Right cardiac atrium (tissue), 5 donors: ENCODE results near the gene CYBC1. TPM values are rescaled to one million over a fixed set of nuclear protein-coding genes. Genes with fewer than 3 reads are reported as not detected.

Source experiments
- ATAC-seq, 2 donors: fragments of 200-7000 bp; cut with Tn5 transposase; one replicate each; pipeline versions ENCODE4 v1.8.0 to v1.9.1; 2020; ENCODE audit warnings: moderate library complexity in 2 of 2, mild to moderate bottlenecking in 1 of 2
- DNase-seq, 3 donors: peaks; one replicate each; pipeline ENCODE4 v3.0.0-alpha.2; 2020
- H3K27ac ChIP-seq: one replicate; pipeline ENCODE4 v1.5.1; 2013; ENCODE audit warnings: mild to moderate bottlenecking, low read length, control low read depth, moderate library complexity
- H3K27me3 ChIP-seq: one replicate; pipeline ENCODE4 v1.6.1; 2013; ENCODE audit not compliant: control insufficient read depth, insufficient read depth
- H3K4me1 ChIP-seq: one replicate; pipeline ENCODE4 v1.6.1; 2013; ENCODE audit warnings: low read length; ENCODE audit not compliant: control insufficient read depth, insufficient read depth
- H3K4me3 ChIP-seq: one replicate; pipeline ENCODE4 v1.5.1; 2013; ENCODE audit warnings: low read length, control low read depth
- H3K9me3 ChIP-seq: one replicate; pipeline ENCODE4 v1.6.1; 2013; ENCODE audit warnings: low read length; ENCODE audit not compliant: control insufficient read depth
- WGBS: extraction: QIAGEN DNeasy Blood & Tissue Kit; methylation state at CpG from one replicate; pipeline ENCODE4 v1.1.7; 2013; 5-methylcytosine and 5-hydroxymethylcytosine counted together
- intact Hi-C, 4 donors: fragments of 100-400 bp; cut with DNase I; formaldehyde crosslinking; loops; one replicate each; pipeline versions ENCODE4 v1.11.0 to v1.14.0; 2022 to 2023
- polyA plus RNA-seq: library from polyadenylated mRNA; stranded (reverse); fragments of 200-250 nt; gene quantifications from one replicate; pipeline ENCODE4 v1.2.3, GENCODE V29; 2013
- total RNA-seq, 4 donors: library from RNA; stranded (reverse); fragmentation: NEBNext Ultra II Directional; extraction: Animal tissue kit (Norgen Biotek cat#: 25700); gene quantifications; one replicate each; pipeline ENCODE4 v1.2.1, GENCODE V29; 2021
- donor health status: healthy with polysubstance abuse.
- donor health status: DM: no; HTN: yes; CAD: no.
- donor health status: DM: no; HTN: no; CAD: no.
- donor health status: DM: no; HTN: yes; CAD: no; lungs with severe emphysema.
- donor health status: DM: yes; HTN: yes; CAD: no.

Gene CYBC1
- total and polyA plus RNA-seq, 5 donors = 20.8 to 34.7 (median 32.7) TPM

DNA sequence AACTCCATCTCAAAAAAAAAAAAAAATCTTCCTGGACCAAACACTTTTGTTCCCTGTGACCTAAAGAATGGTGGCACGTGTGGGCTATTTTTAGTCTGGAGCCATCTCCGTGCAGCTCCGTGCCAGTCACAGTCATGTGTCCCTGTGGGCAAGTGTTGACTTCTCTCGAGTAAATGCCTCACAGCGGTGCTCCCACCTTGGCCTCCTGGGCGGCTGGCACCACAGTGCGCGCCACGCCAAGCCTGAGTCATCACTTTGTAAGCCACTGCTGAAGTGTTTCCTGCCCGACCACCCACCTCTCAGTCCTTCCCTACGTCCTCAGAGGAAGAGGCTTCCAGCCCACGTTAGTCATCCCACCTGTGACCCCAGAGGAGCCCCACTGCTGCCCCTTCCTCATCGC lies 43.3 kb downstream of the CYBC1 start:
- intact Hi-C loops = loop anchor here in 1 of 4 donors (5.0 kb wide), 1 partner anchor 50 kb away; the partner anchor contains the start of gene TEX19
- ATAC-seq = peak; percentile 69 to 89
- Histone ChIP-seq H3K4me1 (no peaks in the 10 kb centered on the region), H3K9me3 (no peaks in the 10 kb centered on the region), H3K27ac (peak overlapping the region; percentile 37), H3K27me3 (no peaks in the 10 kb centered on the region), H3K4me3 (no peak overlapping the region)
- peak in 2 of 3 donors; percentile 43 to 71 for DNase-seq
- 62% methylated on average over 13 of the region's 13 CpGs for WGBS

DNA sequence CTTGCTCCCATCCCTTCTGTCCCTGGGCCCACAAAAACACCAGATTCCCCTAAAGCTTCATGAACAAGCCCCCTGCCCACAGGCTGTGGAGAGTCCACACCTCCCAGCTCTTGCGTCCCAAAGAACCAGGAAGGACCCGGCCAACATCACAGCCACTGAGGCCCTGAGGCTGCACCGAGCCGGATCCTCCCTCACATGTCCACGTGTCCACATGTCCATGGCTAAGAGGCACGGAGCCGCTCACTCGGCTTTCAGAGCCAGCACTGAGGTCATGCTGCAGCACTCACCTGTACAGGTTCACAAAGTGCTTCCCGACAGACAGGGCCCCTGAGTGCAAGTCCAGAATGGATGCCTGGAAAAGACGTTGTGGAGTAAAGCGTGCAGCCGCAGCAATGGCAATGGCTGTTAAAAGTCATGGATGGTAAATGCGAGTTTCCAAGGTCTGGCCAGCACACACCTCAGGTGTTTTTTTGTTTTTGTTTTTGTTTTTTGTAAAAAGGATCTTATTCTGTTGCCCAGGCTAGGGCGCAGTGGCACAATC lies 44.4 kb downstream of the CYBC1 start:
- H3K9me3 ChIP-seq = no peaks in the 10 kb centered on the region
- WGBS = 94% methylated on average over 14 of the region's 14 CpGs
- no peaks in the 10 kb centered on the region for H3K27me3 ChIP-seq
- H3K4me1 ChIP-seq = no peaks in the 10 kb centered on the region
- DNase-seq = no peak
- H3K4me3 ChIP-seq = no peak overlapping the region
- intact Hi-C loops = loop anchor here in 1 of 4 donors (5.0 kb wide), 1 partner anchor 49 kb away; the partner anchor contains the start of gene TEX19
- no peak for ATAC-seq
- no peak overlapping the region for H3K27ac ChIP-seq

DNA sequence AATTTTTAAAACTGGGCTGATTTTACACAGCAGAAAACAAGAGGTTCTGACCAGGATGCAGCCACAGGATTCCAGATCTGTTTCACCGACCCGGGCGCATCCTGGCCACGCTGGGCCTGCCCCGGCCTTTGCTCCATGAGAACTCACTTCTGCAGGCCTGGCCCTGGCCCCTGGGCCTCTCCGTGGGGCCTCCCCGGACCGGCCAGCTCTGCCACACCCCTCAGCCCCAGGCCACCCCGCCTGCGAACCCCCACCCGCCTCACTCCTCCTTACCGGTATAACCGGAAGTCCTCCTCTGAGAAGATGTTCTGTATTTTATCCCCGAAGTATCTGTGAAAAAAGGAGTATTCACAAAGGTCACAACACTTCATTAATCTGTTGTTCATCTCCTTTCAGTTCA lies 45.5 kb downstream of the CYBC1 start:
- H3K4me3 ChIP-seq = no peak overlapping the region
- 92% methylated on average over 14 of the region's 14 CpGs for WGBS
- ATAC-seq (no peak), DNase-seq (no peak)
- intact Hi-C loops = loop anchor here in 1 of 4 donors (5.0 kb wide), 1 partner anchor 48 kb away; the partner anchor contains the start of gene TEX19
- H3K4me1 ChIP-seq = no peaks in the 10 kb centered on the region
- no peaks in the 10 kb centered on the region for H3K27me3 ChIP-seq
- no peak overlapping the region for H3K27ac ChIP-seq
- no peaks in the 10 kb centered on the region for H3K9me3 ChIP-seq

DNA sequence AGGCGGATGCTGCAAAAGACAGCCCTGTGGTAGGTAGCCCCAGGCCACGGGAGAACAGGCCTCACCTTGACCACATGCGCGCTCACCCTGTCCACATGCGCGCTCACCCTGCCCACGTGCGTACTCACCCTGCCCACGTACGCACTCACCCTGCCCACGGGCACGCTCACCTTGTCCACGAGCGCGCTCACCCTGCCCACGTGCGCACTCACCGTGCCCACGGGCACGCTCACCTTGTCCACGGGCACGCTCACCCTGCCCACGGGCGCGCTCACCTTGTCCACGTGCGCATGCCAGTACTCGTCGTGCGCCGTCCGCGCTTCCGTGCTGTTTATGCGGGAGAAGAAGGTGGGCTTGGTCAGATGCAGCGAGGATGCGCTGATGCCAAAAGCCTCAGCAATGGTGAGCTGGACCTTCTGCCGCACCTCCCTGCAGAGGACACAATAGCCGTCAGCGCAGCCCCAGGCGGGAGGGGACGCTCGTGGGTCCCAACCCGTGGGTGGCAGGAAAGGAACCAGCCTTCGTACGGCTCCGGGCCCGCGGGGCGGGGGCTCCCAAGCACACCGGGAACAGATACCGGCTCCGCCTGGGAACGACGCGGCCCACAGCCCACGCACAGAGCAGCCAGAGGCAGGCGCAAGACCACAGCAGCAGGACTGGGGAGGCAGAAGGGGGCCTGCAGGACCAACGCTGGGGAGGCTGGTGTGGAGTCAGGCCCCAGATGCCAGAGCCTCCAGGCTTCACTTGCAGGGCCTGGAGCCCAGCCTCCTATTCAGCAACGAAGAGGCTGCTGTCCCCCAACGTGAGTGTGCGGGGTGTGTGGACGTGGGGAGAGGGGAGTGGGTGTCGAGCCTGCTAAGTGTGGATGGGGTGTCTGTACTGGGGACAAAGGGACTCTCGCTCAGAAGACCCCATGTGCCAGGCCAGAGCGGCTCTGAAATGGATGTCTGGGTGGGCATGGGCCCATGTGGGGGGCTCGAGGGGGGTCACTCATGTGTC lies 46.6 kb downstream of the CYBC1 start:
- no peaks in the 10 kb centered on the region for H3K9me3 ChIP-seq
- WGBS = 95% methylated on average over 67 of the region's 67 CpGs
- no peaks in the 10 kb centered on the region for H3K27me3 ChIP-seq
- no peak overlapping the region for H3K4me3 ChIP-seq
- H3K27ac ChIP-seq = no peak overlapping the region
- H3K4me1 ChIP-seq = no peaks in the 10 kb centered on the region
- intact Hi-C loops = no loop called here
- ATAC-seq (peak in 1 of 2 donors; percentile 12), DNase-seq (peak in 1 of 3 donors; percentile 40)

DNA sequence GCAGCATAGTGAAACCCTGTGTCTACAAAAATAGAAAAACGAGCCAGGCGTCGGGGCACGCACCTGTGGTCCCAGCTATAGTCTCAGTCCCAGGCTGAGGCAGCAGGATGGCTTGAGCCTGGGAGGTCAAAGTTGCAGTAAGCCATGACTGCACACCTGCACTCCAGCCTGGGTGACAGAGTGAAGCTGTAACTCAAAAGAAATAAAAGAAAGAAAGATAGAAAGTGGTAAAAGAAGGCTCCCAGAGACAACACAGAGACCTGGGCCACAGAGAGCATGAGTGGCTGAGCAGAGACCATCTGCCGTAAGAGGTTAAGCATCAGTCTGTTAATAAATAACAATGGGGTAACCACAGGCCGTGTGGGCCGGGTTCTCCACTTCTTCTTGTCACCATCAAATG lies 47.7 kb downstream of the CYBC1 start:
- H3K9me3 ChIP-seq = no peaks in the 10 kb centered on the region
- ATAC-seq = no peak
- no peak overlapping the region for H3K4me3 ChIP-seq
- WGBS = 89% methylated on average over 7 of the region's 7 CpGs
- H3K27me3 ChIP-seq = no peaks in the 10 kb centered on the region
- H3K4me1 ChIP-seq = no peaks in the 10 kb centered on the region
- no peak for DNase-seq
- no peak overlapping the region for H3K27ac ChIP-seq
- intact Hi-C loops = no loop called here

DNA sequence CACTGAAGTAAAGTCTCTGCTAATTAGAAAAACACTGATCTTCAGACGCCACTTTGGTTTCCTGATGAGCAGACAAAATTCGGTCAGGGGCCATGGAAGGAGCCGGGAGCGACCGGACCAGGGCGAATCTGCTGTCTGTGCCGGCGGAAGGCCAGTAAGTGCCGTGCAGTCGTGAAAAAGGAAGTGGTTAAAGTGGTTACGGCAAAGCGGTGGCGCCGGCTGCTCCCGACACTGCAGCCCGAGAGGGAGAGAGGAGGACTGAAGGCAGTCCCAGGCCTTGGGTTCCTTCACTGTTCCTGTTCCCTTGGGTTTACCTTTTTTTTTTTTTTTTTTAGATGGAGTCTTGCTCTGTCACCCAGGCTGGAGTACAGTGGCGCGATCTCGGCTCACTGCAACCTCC lies 49.7 kb downstream of the CYBC1 start:
- DNase-seq = peak in 2 of 3 donors; percentile 74 to 80
- H3K4me1 ChIP-seq = no peaks in the 10 kb centered on the region
- intact Hi-C loops = no loop called here
- no peaks in the 10 kb centered on the region for H3K27me3 ChIP-seq
- no peak overlapping the region for H3K4me3 ChIP-seq
- WGBS = 85% methylated on average over 19 of the region's 19 CpGs
- H3K9me3 ChIP-seq = no peaks in the 10 kb centered on the region
- no peak for ATAC-seq
- H3K27ac ChIP-seq = no peak overlapping the region

DNA sequence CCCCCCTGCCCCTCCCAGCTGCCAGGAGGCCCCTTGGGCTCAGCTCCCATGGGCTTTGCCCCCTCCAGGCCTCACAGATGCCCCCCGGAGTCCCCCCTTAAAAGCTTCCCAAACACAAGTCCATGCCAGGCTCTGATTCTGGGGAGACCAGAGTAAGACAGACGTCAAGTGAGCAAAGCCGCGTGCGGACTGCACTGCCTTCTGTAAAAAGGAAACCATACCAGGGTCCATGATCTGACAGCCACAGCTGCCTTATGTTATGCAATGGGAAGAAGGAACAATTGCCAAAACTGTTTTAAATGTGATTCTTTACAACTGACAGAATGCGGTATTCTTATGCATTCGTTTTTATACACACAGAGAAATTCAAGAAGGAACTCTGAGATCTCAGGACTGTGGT lies 50.3 kb downstream of the CYBC1 start:
- no peak overlapping the region for H3K4me3 ChIP-seq
- H3K9me3 ChIP-seq = no peaks in the 10 kb centered on the region
- no peak overlapping the region for H3K27ac ChIP-seq
- no peaks in the 10 kb centered on the region for H3K4me1 ChIP-seq
- peak in 1 of 3 donors; percentile 47 for DNase-seq
- no peaks in the 10 kb centered on the region for H3K27me3 ChIP-seq
- intact Hi-C loops = no loop called here
- 71% methylated on average over 7 of the region's 7 CpGs for WGBS
- ATAC-seq = no peak

DNA sequence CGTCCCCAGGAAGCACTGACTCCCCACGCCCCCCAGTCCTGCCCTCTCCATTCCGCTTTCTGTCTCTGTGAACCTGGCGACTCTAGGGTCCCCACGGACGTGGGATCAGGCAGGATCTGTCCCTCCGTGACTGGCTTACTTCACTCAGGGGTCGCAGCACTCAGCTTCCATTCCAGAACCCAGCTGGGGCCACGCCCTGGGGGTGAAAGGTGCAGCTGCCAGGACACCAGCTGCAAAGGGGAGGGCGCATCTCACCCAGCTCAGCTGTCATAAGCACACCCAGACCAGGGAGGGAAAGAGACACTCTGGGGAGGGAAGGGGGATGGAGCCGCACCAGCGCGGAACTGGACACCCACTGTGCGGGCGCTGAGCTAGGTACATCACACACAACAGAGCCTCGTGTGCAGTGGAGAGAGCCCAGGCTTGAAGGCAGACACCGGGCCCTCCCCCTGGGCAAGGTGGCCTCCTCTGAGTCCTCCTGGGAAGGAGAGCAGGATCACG lies 50.9 kb downstream of the CYBC1 start:
- peak in 2 of 3 donors; percentile 22 to 42 for DNase-seq
- H3K27ac ChIP-seq = no peak overlapping the region
- H3K9me3 ChIP-seq = no peaks in the 10 kb centered on the region
- no peaks in the 10 kb centered on the region for H3K4me1 ChIP-seq
- H3K27me3 ChIP-seq = no peaks in the 10 kb centered on the region
- no peak for ATAC-seq
- 87% methylated on average over 18 of the region's 18 CpGs for WGBS
- intact Hi-C loops = no loop called here
- no peak overlapping the region for H3K4me3 ChIP-seq

DNA sequence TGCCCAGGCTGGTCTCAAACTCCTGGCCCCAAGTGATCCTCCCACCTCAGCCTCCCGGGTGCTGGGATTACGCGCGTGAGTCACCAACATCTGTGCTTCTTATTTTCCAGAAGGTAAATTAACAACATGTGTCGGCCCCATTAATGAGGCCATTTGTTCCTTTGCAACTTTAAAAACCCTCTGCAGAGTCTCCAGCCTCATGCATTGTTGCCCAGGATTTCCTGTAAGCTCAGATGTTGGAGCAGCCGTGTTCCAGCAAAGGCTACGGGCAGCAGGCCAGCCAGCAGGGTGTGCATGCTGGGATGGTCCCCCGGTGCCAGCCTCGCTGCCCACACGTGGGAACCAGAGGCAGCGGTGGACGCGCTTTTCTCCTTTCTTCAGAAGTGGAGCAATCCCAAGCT lies 51.5 kb downstream of the CYBC1 start:
- H3K9me3 ChIP-seq = no peaks in the 10 kb centered on the region
- no peak overlapping the region for H3K27ac ChIP-seq
- 58% methylated on average over 13 of the region's 13 CpGs for WGBS
- no peaks in the 10 kb centered on the region for H3K4me1 ChIP-seq
- DNase-seq (peak in 2 of 3 donors; percentile 66 to 70), ATAC-seq (no peak)
- H3K27me3 ChIP-seq = no peaks in the 10 kb centered on the region
- intact Hi-C loops = no loop called here
- no peak overlapping the region for H3K4me3 ChIP-seq

DNA sequence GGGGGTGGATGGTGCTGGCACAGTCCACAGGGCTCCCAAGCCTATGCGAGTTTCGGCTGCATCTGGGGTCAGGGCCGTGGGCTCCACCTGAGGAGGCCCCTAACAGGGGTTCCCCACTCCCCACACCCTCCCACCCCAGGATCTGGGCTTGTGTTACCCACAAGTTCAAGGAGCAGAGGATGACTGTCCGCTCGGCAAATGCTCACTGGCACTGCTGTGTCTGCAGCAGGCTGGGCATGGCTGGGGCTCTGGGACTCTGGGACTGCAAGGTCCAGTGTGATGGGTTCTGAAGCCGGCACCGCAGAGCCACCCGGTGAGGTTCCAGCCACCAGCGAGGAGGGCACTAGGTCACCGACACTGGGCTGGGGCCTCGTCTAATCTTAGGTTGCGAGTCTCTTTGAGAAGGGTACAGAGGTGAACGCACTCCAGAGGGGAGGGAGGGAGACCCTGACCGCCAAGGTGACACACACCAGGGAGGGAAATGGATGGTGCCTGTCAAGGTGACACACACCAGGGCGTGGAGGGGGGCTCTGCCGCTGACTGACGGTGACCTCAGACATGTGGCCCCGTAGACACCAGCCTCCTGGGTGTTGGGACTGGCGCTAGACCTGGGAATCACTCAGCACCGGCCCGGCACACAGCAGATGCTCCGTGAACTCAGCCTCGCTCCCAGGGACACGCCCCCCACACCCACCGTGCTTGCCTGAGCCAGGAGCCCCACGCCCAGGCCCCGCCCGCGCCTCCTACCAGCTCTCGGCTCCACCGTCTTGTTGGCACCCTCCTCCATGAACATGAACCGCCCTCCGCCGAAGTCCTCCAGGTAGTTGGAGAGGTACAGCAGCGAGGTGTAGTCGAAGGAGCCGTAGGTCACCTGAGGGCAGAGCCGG lies 52.9 kb downstream of the CYBC1 start:
- no peaks in the 10 kb centered on the region for H3K9me3 ChIP-seq
- H3K27ac ChIP-seq = no peak overlapping the region
- H3K27me3 ChIP-seq = no peaks in the 10 kb centered on the region
- intact Hi-C loops = no loop called here
- no peak overlapping the region for H3K4me3 ChIP-seq
- WGBS = 86% methylated on average over 38 of the region's 38 CpGs
- ATAC-seq (peak in 1 of 2 donors; percentile 29), DNase-seq (peak in 2 of 3 donors; percentile 48 to 49)
- no peaks in the 10 kb centered on the region for H3K4me1 ChIP-seq
